Suprapubic skin (tissue), 4 donors: Measurements from ENCODE around the gene HADHA.

Experiments
- CTCF ChIP-seq, 2 donors: fragments of 200-600 bp in 1 of 2; fragments of 450-650 bp in 1 of 2; sonication (generic) in 1 of 2; IDR thresholded peaks; one replicate each; pipeline ENCODE4 v1.5.1; 2016 to 2019; ENCODE audit warnings: antibody characterized with exemption in 2 of 2, mild to moderate bottlenecking in 1 of 2, moderate library complexity in 1 of 2
- EP300 ChIP-seq: sonication (generic); formaldehyde crosslinking; IDR thresholded peaks from one replicate; pipeline ENCODE4 v1.6.1; 2017; ENCODE audit warnings: antibody characterized with exemption
- POLR2A ChIP-seq, 2 donors: fragments of 450-650 bp; IDR thresholded peaks; one replicate each; pipeline ENCODE4 v1.6.1; 2017; ENCODE audit warnings: antibody characterized with exemption in 2 of 2, mild to moderate bottlenecking in 2 of 2, moderate library complexity in 2 of 2
- POLR2AphosphoS5 ChIP-seq, 3 donors: sonication (generic); formaldehyde crosslinking; IDR thresholded peaks; one replicate each; pipeline ENCODE4 v1.6.1; 2017; ENCODE audit warnings: antibody characterized with exemption in 3 of 3

DNA sequence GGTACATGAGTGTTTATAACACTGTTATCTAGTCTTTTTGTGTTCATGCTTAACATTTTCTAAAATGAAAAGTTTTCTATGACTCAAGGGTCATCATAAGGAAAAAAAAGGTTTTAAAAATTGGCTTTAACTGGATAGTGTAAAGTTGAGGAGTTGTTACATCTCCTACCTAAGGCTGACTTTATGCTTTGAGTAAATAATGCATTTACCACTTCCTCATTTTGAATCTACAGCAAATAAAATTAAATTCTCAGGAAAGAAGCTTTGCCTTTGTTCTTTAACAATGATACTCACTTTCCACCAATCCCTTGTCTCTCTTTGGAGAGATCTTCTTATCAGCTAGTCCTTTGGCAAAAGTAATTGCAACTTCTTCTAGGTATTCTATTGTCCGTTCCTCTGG, 29.7 kb downstream of the HADHA start:
- TF ChIP-seq CTCF (IDR thresholded peaks at IDR 0.05) = no peak
- no peak for TF ChIP-seq POLR2A (IDR thresholded peaks at IDR 0.05)
- TF ChIP-seq POLR2AphosphoS5 (IDR thresholded peaks at IDR 0.05) = no peak
- TF ChIP-seq EP300 = no peak
